ENCODE data around the gene CTIF. TPM values are rescaled to one million over a fixed set of nuclear protein-coding genes. Genes with fewer than 3 reads are reported as not detected.

Gene CTIF
- total RNA-seq, 4 donors from 2014 or later, result 14.1 to 78.2 (median 18.4) TPM

DNA sequence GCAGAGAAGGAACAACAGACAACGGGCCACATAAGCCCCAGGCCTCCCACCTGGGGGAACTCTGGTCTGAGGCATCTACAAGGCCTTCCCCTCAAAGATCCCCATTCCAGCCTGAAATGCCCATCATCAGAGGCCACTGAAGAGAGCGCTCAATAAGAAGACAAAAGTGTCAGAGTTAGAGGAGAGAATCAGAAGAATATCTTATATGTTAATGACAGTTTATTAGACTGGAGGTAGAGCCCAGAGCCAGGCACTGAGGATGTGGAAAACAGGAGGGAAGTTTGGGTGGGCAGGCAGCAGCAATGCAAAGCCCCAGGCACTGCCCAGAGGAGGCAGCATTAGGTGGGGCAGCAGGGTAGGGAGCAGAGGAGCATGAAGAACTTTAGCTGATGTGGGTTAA lies 2.9 kb upstream of the CTIF start:
- peaks cover 0 to 4% (median 0%) of the 10 kb centered on the region in 4 donors for H3K4me1 ChIP-seq
- H3K36me3 ChIP-seq, result no peaks in the 10 kb centered on the region
- TF ChIP-seq POLR2A (IDR thresholded peaks at IDR 0.05) (no peak), POLR2AphosphoS5 (IDR thresholded peaks at IDR 0.05) (no peak), EP300 (IDR thresholded peaks at IDR 0.05; ENCODE audit: low read depth) (no peak)
- TF ChIP-seq, protein P1, sequence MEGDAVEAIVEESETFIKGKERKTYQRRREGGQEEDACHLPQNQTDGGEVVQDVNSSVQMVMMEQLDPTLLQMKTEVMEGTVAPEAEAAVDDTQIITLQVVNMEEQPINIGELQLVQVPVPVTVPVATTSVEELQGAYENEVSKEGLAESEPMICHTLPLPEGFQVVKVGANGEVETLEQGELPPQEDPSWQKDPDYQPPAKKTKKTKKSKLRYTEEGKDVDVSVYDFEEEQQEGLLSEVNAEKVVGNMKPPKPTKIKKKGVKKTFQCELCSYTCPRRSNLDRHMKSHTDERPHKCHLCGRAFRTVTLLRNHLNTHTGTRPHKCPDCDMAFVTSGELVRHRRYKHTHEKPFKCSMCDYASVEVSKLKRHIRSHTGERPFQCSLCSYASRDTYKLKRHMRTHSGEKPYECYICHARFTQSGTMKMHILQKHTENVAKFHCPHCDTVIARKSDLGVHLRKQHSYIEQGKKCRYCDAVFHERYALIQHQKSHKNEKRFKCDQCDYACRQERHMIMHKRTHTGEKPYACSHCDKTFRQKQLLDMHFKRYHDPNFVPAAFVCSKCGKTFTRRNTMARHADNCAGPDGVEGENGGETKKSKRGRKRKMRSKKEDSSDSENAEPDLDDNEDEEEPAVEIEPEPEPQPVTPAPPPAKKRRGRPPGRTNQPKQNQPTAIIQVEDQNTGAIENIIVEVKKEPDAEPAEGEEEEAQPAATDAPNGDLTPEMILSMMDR (IDR thresholded peaks at IDR 0.05), result no peak
- H3K9me3 ChIP-seq, result no peaks in the 10 kb centered on the region
- intact Hi-C loops (cut with DNase I; ENCODE audit: low total_unique reads) (no loop called here), in situ Hi-C loops (cut with MboI; ENCODE audit: low pct_ligation_motif_present in 1 of 4, low pct_unique_long_range_greater_than_20kb in 1 of 4, low sequenced_read_pairs in 3 of 4) (no loop called here)
- no peaks in the 10 kb centered on the region for H3K27me3 ChIP-seq
- DNase-seq, result no peak
- H3K4me3 ChIP-seq, result no peak overlapping the region
- no peak overlapping the region for H3K27ac ChIP-seq
- 86 to 100% methylated on average over 1 to 2 of the region's 2 CpGs for WGBS, 2 donors (ENCODE audit: low coverage in 1 of 2)

DNA sequence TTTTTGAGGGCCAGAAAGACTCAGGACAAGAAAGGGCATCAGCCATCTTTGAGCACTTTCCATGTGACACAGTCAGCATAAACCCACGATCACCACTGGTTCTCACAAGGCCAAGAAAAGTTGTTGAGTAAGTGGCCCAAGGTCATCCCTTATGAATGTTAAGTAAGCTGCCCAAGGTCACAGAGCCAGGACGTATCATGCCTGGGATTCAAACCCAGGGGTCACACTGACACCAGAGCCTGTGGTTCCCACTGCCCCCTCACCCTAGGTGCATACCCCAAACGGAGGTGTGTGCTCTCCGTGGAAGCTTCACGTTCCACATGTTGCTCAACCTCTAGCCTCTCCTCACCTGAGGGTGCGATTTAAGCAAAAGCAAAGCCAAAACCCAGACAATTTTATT lies 2.3 kb upstream of the CTIF start:
- WGBS, 2 donors (ENCODE audit: low coverage in 1 of 2), result 95% methylated on average over 6 of the region's 6 CpGs; no CpG with 5 or more reads in 1 of the 2 donors
- in situ Hi-C loops (cut with MboI; ENCODE audit: low pct_ligation_motif_present in 1 of 4, low pct_unique_long_range_greater_than_20kb in 1 of 4, low sequenced_read_pairs in 3 of 4), result no loop called here
- intact Hi-C loops (cut with DNase I; ENCODE audit: low total_unique reads), result no loop called here
- no peaks in the 10 kb centered on the region for H3K36me3 ChIP-seq
- TF ChIP-seq POLR2AphosphoS5 (IDR thresholded peaks at IDR 0.05) (no peak), POLR2A (IDR thresholded peaks at IDR 0.05) (no peak), EP300 (IDR thresholded peaks at IDR 0.05; ENCODE audit: low read depth) (no peak)
- TF ChIP-seq, protein P1 (IDR thresholded peaks at IDR 0.05), result no peak
- H3K4me3 ChIP-seq, result no peak overlapping the region
- no peaks in the 10 kb centered on the region for H3K9me3 ChIP-seq
- H3K27me3 ChIP-seq, result no peaks in the 10 kb centered on the region
- no peak for DNase-seq
- H3K27ac ChIP-seq, result no peak overlapping the region
- H3K4me1 ChIP-seq, result peaks cover 0 to 7% (median 3%) of the 10 kb centered on the region in 4 donors

DNA sequence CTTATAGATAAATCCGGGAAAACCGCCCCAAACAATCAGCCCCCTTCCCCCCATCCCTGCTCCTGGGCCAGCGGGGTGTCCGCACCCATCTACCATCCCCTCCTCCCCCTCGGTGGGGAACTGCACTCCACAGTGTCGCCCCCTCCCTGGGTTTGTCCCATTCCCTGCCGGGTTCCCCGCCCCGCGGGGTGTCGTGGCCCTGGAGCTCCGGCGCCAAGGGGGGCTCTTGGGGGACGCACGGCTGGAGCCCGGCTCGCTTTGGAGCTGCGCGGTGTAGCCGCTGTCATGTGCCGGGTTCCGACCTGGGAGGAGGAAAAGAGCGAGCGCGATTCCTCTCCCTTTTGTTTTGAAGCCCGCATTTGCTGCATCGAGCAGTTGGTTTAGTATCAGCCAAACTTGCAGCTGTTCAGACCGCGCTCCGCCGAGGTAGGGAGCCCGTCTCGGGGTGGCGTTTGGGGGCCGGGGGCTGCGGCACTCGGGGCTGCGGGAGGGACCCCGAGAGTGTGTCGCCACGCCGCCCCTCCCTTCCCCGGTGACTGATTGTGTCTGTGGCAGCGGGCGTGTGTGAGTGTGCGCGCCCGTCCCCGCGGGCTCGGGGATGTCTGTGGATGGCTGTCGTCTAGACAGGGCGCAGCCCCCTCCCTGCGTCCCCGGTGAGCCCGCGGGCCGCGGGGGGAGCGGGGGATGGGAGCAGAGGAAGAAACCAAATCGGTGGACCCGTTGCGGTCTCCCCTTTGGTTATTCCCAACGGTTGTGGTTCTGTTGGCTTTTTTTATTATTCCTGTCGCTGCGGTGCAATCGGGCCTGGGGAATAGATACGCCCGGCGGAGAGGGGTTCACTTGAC lies 797 bp downstream of the CTIF start:
- TF ChIP-seq, protein P1 (IDR thresholded peaks at IDR 0.05), result no peak
- TF ChIP-seq POLR2A (IDR thresholded peaks at IDR 0.05), result peak; percentile 24
- Histone ChIP-seq H3K27me3 (no peaks in the 10 kb centered on the region), H3K4me3 (peak overlapping the region; percentile 54 to 94 (median 64)), H3K4me1 (peaks cover 0 to 10% (median 8%) of the 10 kb centered on the region in 4 donors), H3K9me3 (no peaks in the 10 kb centered on the region), H3K36me3 (no peaks in the 10 kb centered on the region), H3K27ac (peak overlapping the region; percentile 91 to 93 (median 92))
- intact Hi-C loops (cut with DNase I; ENCODE audit: low total_unique reads) (no loop called here), in situ Hi-C loops (cut with MboI; ENCODE audit: low pct_ligation_motif_present in 1 of 4, low pct_unique_long_range_greater_than_20kb in 1 of 4, low sequenced_read_pairs in 3 of 4) (no loop called here)
- 0 to 1% methylated on average over 5 to 59 of the region's 70 CpGs for WGBS, 2 donors (ENCODE audit: low coverage in 1 of 2)
- DNase-seq, result peak; percentile 45

DNA sequence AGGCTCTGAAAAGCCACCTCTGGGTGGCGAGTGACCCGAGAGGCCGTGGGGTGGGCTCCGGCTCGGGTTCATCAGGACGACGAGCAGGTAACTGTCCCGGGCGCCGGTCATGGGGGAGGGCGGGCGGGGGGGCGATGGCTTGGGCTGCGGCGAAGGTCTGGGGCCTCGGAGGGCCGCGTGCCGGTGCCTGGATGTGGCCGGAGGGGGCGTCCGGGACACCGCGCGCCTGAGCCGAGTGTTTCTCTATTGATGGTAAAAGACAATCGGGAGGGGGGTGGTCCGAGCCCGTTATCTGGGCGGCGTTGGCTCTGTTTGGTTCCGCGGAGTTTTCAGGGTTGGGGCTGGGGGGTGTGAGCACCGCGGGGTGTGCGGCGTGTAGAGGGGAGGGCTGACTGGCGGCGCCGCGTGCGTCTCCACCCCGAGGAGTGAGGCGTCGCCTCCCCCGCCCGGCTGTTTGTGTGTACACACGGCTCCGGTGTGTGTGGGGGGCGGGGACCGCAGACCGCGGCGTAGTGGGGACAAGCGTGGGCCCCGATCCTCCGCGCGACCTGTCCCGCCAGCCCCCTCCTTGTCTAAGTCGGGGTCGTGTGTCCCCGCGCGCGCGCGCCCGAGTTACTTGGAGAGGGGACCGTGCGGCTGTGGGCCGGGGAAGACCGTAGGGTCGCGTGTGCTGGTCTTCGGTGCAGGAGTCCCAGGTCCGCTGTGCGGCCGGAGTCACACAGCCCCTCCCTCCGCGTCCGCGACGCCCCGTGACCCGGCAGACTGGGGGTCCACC lies 1.6 kb downstream of the CTIF start:
- intact Hi-C loops (cut with DNase I; ENCODE audit: low total_unique reads) (no loop called here), in situ Hi-C loops (cut with MboI; ENCODE audit: low pct_ligation_motif_present in 1 of 4, low pct_unique_long_range_greater_than_20kb in 1 of 4, low sequenced_read_pairs in 3 of 4) (no loop called here)
- peak; percentile 77 for DNase-seq
- H3K27ac ChIP-seq, result peak overlapping the region; percentile 91 to 93 (median 92)
- 0% methylated on average over 30 of the region's 86 CpGs; no CpG with 5 or more reads in 1 of the 2 donors for WGBS, 2 donors (ENCODE audit: low coverage in 1 of 2)
- peak overlapping the region; percentile 54 to 94 (median 64) for H3K4me3 ChIP-seq
- no peaks in the 10 kb centered on the region for H3K27me3 ChIP-seq
- H3K9me3 ChIP-seq, result no peaks in the 10 kb centered on the region
- TF ChIP-seq, protein P1 (IDR thresholded peaks at IDR 0.05), result peak in 2 of 5 experiments; percentile 10 to 11
- TF ChIP-seq EP300 (IDR thresholded peaks at IDR 0.05; ENCODE audit: low read depth), result no peak
- H3K36me3 ChIP-seq, result no peaks in the 10 kb centered on the region
- H3K4me1 ChIP-seq, result peaks cover 5 to 17% (median 12%) of the 10 kb centered on the region in 4 donors

Measured in transverse colon (tissue), 4 donors.